B cell (primary cell): ENCODE results near the gene SPAAR. TPM values are rescaled to one million over a fixed set of nuclear protein-coding genes. Genes with fewer than 3 reads are reported as not detected.

Source experiments
- ATAC-seq: fragments of 200-7000 bp; cut with Tn5 transposase; one replicate; pipeline ENCODE4 v1.10.0; 2021; ENCODE audit warnings: low read depth, mild to moderate bottlenecking, moderate number of reproducible peaks, moderate library complexity
- CTCF ChIA-PET: fragments of 350-600 bp; sonication (Branson Sonifier 250); formaldehyde crosslinking; loops from one replicate; lab custom pipeline; 2021; ENCODE audit warnings: antibody characterized with exemption, inconsistent platforms; lab: Charles Lee
- POLR2A ChIA-PET: fragments of 350-600 bp; sonication (Branson Sonifier 250); formaldehyde crosslinking; loops from one replicate; lab custom pipeline; 2021; ENCODE audit warnings: antibody characterized with exemption; lab: Charles Lee
- DNase-seq: peaks from one replicate; pipeline ENCODE4 v3.0.0; 2013
- H2AFZ ChIP-seq: 2 replicates; pipeline ENCODE4 v1.6.1; 2012; ENCODE audit warnings: mild to moderate bottlenecking, low read depth, low read length; ENCODE audit not compliant: insufficient read depth, poor library complexity, severe bottlenecking
- H3K27ac ChIP-seq, 2 donors: 1 replicate in 1 of 2; 2 replicates in 1 of 2; pipeline ENCODE4 v1.5.1; 2012 to 2013; ENCODE audit warnings: low read length in 2 of 2, mild to moderate bottlenecking in 2 of 2, moderate library complexity in 1 of 2
- H3K27me3 ChIP-seq, 4 experiments: fragments of 200-600 bp in 1 of 4; sonication (generic) in 1 of 4; replicated peaks in 1 of 4; 1 replicate in 2 of 4; 2 replicates in 2 of 4; pipeline versions ENCODE4 v1.6.1 to v1.7.0; 2013 to 2016; ENCODE audit warnings: low read length in 3 of 4, mild to moderate bottlenecking in 2 of 4, mixed read lengths in 1 of 4, moderate library complexity in 1 of 4; ENCODE audit not compliant: insufficient read depth in 4 of 4, control insufficient read depth in 3 of 4; ENCODE audit errors: control extremely low read depth in 1 of 4
- H3K36me3 ChIP-seq, 2 experiments: replicated peaks in 1 of 2; 1 replicate in 1 of 2; 2 replicates in 1 of 2; pipeline versions ENCODE4 v1.6.1 to v1.7.1; 2013; ENCODE audit warnings: low read length in 1 of 2; ENCODE audit not compliant: insufficient read depth in 2 of 2, control insufficient read depth in 1 of 2; ENCODE audit errors: control extremely low read depth in 1 of 2, extremely low read depth in 1 of 2
- H3K4me1 ChIP-seq, 2 donors: fragments of 200-600 bp in 1 of 2; sonication (generic) in 1 of 2; 1 replicate in 1 of 2; 2 replicates in 1 of 2; pipeline versions ENCODE4 v1.5.1 to v1.6.1; 2013 to 2017; ENCODE audit warnings: low read length in 2 of 2; ENCODE audit not compliant: control insufficient read depth in 2 of 2, insufficient read depth in 2 of 2
- H3K4me2 ChIP-seq: replicated peaks from 2 replicates; pipeline ENCODE3; 2012; ENCODE audit warnings: mild to moderate bottlenecking, low read depth, low read length; ENCODE audit not compliant: poor library complexity, severe bottlenecking
- H3K4me3 ChIP-seq, 5 experiments: fragments of 200-600 bp in 1 of 5; sonication (generic) in 1 of 5; 1 replicate in 3 of 5; 2 replicates in 2 of 5; pipeline versions ENCODE4 v1.5.1 to v1.7.0; 2011 to 2016; ENCODE audit warnings: low read length in 4 of 5, mild to moderate bottlenecking in 4 of 5, low read depth in 2 of 5, control low read depth in 1 of 5, moderate library complexity in 1 of 5; ENCODE audit not compliant: insufficient read depth in 1 of 5; ENCODE audit errors: control extremely low read depth in 1 of 5, extremely low read depth in 1 of 5
- H3K79me2 ChIP-seq: fragments of 200-600 bp; sonication (generic); one replicate; pipeline ENCODE4 v1.6.0; 2016; ENCODE audit warnings: low read length; ENCODE audit not compliant: control insufficient read depth, insufficient read depth
- H3K9ac ChIP-seq: fragments of 200-600 bp; sonication (generic); 2 replicates; pipeline ENCODE4 v1.6.1; 2017; ENCODE audit warnings: mild to moderate bottlenecking, low read length, moderate library complexity
- H3K9me3 ChIP-seq, 3 donors: one replicate each; pipeline versions ENCODE4 v1.6.1 to v1.7.1; 2013; ENCODE audit warnings: low read length in 2 of 3; ENCODE audit not compliant: control insufficient read depth in 2 of 3, insufficient read depth in 1 of 3; ENCODE audit errors: control extremely low read depth in 1 of 3
- H4K20me1 ChIP-seq: 2 replicates; pipeline ENCODE4 v1.6.0; 2012; ENCODE audit warnings: mild to moderate bottlenecking, low read length; ENCODE audit not compliant: insufficient read depth, control insufficient read depth, poor library complexity, severe bottlenecking
- H3K27ac Mint-ChIP-seq: one replicate; pipeline ENCODE4 v1.8.0; 2021; ENCODE audit warnings: mixed read lengths
- H3K27me3 Mint-ChIP-seq: one replicate; pipeline ENCODE4 v1.8.0; 2021; ENCODE audit warnings: mixed read lengths
- H3K4me1 Mint-ChIP-seq: one replicate; pipeline ENCODE4 v1.8.0; 2021; ENCODE audit warnings: mixed read lengths
- H3K4me3 Mint-ChIP-seq: one replicate; pipeline ENCODE4 v1.8.0; 2021; ENCODE audit warnings: mixed read lengths
- H3K9me3 Mint-ChIP-seq: one replicate; pipeline ENCODE4 v1.8.0; 2022; ENCODE audit warnings: mixed read lengths; ENCODE audit not compliant: insufficient read depth
- EZH2 ChIP-seq: IDR thresholded peaks from 2 replicates; pipeline ENCODE4 v1.6.1; 2012; ENCODE audit warnings: borderline replicate concordance, low read depth, mild to moderate bottlenecking, moderate library complexity, low read length; ENCODE audit not compliant: insufficient read depth, poor library complexity, severe bottlenecking
- WGBS: methylation state at CpG from one replicate; pipeline ENCODE4 v1.1.5; 2013; ENCODE audit warnings: missing lambda C conversion rate; ENCODE audit not compliant: insufficient coverage; 5-methylcytosine and 5-hydroxymethylcytosine counted together
- intact Hi-C: fragments of 100-400 bp; cut with micrococcal nuclease; formaldehyde crosslinking; loops from one replicate; pipeline ENCODE4 v1.10.0; 2022
- polyA plus RNA-seq: library from polyadenylated mRNA; depleted of rRNA; stranded (reverse); fragments of >200 nt; gene quantifications from 2 replicates; pipeline ENCODE4 v1.2.3, GENCODE V29; 2012
- total RNA-seq, 2 donors: library from RNA; stranded (reverse); fragments of 120-200 nt in 1 of 2; gene quantifications; 1 replicate in 1 of 2; 2 replicates in 1 of 2; pipeline versions ENCODE4 v1.2.3 to v1.2.4, GENCODE V29; 2013 to 2022
- TF ChIP-seq, protein P1 (sequence below): fragments of 200-600 bp; IDR thresholded peaks from one replicate; pipeline ENCODE4 v1.8.0; 2022; ENCODE audit warnings: antibody characterized with exemption, mild to moderate bottlenecking

SPAAR gene
- total and polyA plus RNA-seq, 2 donors (not counting 1 experiment from before 2014, with no cell fraction given), result not detected

GRCh38 chr9:35928591-35929452, 19.5 kb downstream of the SPAAR start:
- TF ChIP-seq, protein P1, sequence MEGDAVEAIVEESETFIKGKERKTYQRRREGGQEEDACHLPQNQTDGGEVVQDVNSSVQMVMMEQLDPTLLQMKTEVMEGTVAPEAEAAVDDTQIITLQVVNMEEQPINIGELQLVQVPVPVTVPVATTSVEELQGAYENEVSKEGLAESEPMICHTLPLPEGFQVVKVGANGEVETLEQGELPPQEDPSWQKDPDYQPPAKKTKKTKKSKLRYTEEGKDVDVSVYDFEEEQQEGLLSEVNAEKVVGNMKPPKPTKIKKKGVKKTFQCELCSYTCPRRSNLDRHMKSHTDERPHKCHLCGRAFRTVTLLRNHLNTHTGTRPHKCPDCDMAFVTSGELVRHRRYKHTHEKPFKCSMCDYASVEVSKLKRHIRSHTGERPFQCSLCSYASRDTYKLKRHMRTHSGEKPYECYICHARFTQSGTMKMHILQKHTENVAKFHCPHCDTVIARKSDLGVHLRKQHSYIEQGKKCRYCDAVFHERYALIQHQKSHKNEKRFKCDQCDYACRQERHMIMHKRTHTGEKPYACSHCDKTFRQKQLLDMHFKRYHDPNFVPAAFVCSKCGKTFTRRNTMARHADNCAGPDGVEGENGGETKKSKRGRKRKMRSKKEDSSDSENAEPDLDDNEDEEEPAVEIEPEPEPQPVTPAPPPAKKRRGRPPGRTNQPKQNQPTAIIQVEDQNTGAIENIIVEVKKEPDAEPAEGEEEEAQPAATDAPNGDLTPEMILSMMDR, result no peak
- TF ChIP-seq EZH2, result no peak
- peaks cover 0 to 16% (median 10%) of the 10 kb centered on the region in 4 experiments for H3K27me3 ChIP-seq
- H3K79me2 ChIP-seq, result no peaks in the 10 kb centered on the region
- Mint-ChIP-seq H3K4me3 (no peak overlapping the region), H3K9me3 (no peaks in the 10 kb centered on the region), H3K27ac (no peak overlapping the region), H3K4me1 (peaks cover 3% of the 10 kb centered on the region), H3K27me3 (peaks cover 49% of the 10 kb centered on the region)
- H3K9ac ChIP-seq, result no peak overlapping the region
- no peaks in the 10 kb centered on the region for H3K9me3 ChIP-seq
- POLR2A ChIA-PET, result no interaction called here
- no peaks in the 10 kb centered on the region for H4K20me1 ChIP-seq
- no peak overlapping the region for H3K4me3 ChIP-seq
- H2AFZ ChIP-seq, result no peak overlapping the region
- intact Hi-C loops, result no loop called here
- DNase-seq, result no peak
- CTCF ChIA-PET, result interaction anchor here (0.7 to 1.4 kb wide), 2 partner anchors 14 to 17 kb away, joined by 3 read pairs; no protein-coding TSS in a partner anchor
- ATAC-seq, result no peak
- no peak overlapping the region for H3K27ac ChIP-seq
- H3K36me3 ChIP-seq, result no peaks in the 10 kb centered on the region
- peaks cover 0 to 6% of the 10 kb centered on the region in 2 donors for H3K4me1 ChIP-seq
- 90% methylated on average over 7 of the region's 9 CpGs for WGBS
- no peak overlapping the region for H3K4me2 ChIP-seq

DNA sequence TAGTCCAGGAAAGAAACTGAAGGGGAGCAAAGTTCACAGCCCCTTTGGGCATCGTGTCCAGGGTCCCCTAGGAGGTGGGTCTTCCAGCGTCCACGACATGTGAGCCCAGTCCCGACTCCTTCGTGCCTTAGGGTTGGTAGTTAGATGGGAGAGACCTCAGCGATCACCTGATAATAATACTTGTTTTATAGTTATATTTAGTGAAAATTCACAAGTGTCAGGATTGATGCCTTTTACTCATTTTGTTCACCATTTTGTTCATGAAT, 20.1 kb downstream of the SPAAR start:
- peaks cover 0 to 18% (median 9%) of the 10 kb centered on the region in 4 experiments for H3K27me3 ChIP-seq
- POLR2A ChIA-PET, result no interaction called here
- no peak for ATAC-seq
- H3K36me3 ChIP-seq, result no peaks in the 10 kb centered on the region
- no peak overlapping the region for H2AFZ ChIP-seq
- Mint-ChIP-seq H3K27ac (no peak overlapping the region), H3K4me3 (no peak overlapping the region), H3K9me3 (no peaks in the 10 kb centered on the region), H3K4me1 (peaks cover 3% of the 10 kb centered on the region), H3K27me3 (peaks cover 50% of the 10 kb centered on the region)
- H3K4me3 ChIP-seq, result no peak overlapping the region
- no peaks in the 10 kb centered on the region for H3K79me2 ChIP-seq
- intact Hi-C loops, result no loop called here
- 38% methylated on average over 1 of the region's 6 CpGs for WGBS
- H3K4me2 ChIP-seq, result no peak overlapping the region
- TF ChIP-seq, protein P1, result no peak
- TF ChIP-seq EZH2, result no peak
- H3K9me3 ChIP-seq, result no peaks in the 10 kb centered on the region
- CTCF ChIA-PET, result no interaction called here
- H3K27ac ChIP-seq, result no peak overlapping the region
- H3K9ac ChIP-seq, result no peak overlapping the region
- DNase-seq, result no peak
- peaks cover 0 to 6% of the 10 kb centered on the region in 2 donors for H3K4me1 ChIP-seq
- no peaks in the 10 kb centered on the region for H4K20me1 ChIP-seq
